Measurements from ENCODE around the gene CAMSAP1.

DNA sequence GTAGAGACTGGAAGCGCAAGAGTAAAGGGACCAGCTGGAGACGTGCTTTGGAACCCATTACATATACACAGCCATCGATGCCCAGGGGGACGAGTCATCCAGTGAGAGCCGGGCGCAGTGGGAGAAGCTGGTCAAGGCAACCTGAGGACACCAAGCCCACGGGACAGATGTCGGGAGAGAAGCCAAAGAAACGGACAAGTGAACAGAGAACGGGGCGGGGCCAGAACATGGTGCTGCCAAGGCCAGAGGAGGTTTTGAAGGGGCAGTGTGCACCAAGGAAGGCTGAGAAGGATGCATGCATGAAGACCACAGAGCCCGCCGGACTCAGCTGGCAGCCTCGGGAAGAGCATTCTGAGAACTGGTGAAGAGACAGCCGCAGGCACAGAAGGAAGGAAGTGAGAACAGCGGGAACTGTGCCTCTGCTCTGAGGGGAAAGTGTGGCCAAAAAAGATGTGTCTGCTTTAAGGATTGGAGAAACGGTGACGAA is 20.3 kb downstream of the CAMSAP1 start:
- no peak for TF ChIP-seq POLR2A (IDR thresholded peaks at IDR 0.05)
- TF ChIP-seq, protein P1, sequence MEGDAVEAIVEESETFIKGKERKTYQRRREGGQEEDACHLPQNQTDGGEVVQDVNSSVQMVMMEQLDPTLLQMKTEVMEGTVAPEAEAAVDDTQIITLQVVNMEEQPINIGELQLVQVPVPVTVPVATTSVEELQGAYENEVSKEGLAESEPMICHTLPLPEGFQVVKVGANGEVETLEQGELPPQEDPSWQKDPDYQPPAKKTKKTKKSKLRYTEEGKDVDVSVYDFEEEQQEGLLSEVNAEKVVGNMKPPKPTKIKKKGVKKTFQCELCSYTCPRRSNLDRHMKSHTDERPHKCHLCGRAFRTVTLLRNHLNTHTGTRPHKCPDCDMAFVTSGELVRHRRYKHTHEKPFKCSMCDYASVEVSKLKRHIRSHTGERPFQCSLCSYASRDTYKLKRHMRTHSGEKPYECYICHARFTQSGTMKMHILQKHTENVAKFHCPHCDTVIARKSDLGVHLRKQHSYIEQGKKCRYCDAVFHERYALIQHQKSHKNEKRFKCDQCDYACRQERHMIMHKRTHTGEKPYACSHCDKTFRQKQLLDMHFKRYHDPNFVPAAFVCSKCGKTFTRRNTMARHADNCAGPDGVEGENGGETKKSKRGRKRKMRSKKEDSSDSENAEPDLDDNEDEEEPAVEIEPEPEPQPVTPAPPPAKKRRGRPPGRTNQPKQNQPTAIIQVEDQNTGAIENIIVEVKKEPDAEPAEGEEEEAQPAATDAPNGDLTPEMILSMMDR (IDR thresholded peaks at IDR 0.05), result no peak
